ENCODE results near the gene CBX2.
A peak's percentile ranks its signal among the peaks of the same experiment; 100 is the strongest.

The CBX2 gene

GRCh38 chr17:79796763-79797491, 19.0 kb downstream of the CBX2 start, which contains the start of gene CBX8:
Gene CBX8, minus strand, starts transcription at chr17:79797077. Its CDS starts 79 bp downstream, at chr17:79796998.
- H3K4me1 ChIP-seq (ENCODE audit: control insufficient read depth, insufficient read depth, low read length): peaks cover 14% of the 10 kb centered on the region

DNA sequence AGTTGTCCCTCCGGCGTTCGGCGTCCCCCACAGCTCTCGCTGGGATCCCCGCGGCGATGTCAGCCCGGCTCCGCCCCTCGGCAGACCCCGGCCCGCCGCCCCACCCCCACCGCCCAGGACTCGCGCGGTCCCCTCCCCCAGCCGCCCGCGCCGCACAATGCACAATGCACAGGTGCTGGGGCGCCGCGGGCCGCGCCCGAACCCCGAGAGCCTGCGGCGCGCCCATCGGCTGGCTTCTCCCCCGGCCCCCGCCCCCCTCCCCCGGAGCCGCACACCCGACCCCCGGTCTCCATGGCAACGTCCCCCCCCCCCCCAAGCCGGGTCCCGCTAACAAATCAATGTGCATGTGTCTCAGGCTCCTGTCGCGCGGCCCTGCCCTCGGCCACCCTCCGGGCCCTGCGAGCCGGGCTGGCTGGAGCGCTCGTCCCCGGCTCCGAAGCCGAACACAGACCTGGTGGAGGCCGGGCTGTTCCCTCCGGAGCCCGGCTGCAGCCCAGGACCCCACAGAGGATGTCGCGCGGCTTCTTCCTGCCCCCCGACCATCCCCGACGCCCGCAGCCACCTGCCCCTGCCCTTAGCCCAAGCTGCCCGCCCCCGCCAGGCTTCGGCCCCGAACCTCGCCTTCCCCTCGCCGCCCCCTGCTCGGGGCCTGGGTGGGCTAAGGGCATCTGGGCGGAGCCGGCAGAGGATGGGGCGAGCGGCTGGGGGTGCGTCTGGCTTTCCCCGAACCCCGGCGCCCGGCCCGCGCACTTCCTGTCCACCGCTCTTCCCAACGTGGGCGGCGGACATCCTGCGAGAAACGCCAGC, 19.7 kb downstream of the CBX2 start:
- H3K9ac ChIP-seq (ENCODE audit: low read length): no peak overlapping the region
- H3K36me3 ChIP-seq (ENCODE audit: control insufficient read depth, insufficient read depth, low read length): no peaks in the 10 kb centered on the region
- H3K27ac ChIP-seq (ENCODE audit: low read depth, low read length): peak overlapping the region; percentile 32
- peaks cover 53% of the 10 kb centered on the region for H3K27me3 ChIP-seq (ENCODE audit: control insufficient read depth, insufficient read depth, low read length)
- H3K4me3 ChIP-seq (ENCODE audit: low read length): peak overlapping the region; percentile 48
- H3K4me1 ChIP-seq (ENCODE audit: control insufficient read depth, insufficient read depth, low read length): peaks cover 14% of the 10 kb centered on the region

More at GRCh38 chr17:79796763-79797491, 19.0 kb downstream of the CBX2 start, which contains the start of gene CBX8:
- Histone ChIP-seq H3K9ac (ENCODE audit: low read length) (peak within 1 kb of the TSS; percentile 40), H3K27me3 (ENCODE audit: control insufficient read depth, insufficient read depth, low read length) (peaks cover 50% of the 10 kb centered on the region), H3K36me3 (ENCODE audit: control insufficient read depth, insufficient read depth, low read length) (no peaks in the 10 kb centered on the region), H3K27ac (ENCODE audit: low read depth, low read length) (peak within 1 kb of the TSS; percentile 72), H3K4me3 (ENCODE audit: low read length) (peak within 1 kb of the TSS; percentile 85)

DNA sequence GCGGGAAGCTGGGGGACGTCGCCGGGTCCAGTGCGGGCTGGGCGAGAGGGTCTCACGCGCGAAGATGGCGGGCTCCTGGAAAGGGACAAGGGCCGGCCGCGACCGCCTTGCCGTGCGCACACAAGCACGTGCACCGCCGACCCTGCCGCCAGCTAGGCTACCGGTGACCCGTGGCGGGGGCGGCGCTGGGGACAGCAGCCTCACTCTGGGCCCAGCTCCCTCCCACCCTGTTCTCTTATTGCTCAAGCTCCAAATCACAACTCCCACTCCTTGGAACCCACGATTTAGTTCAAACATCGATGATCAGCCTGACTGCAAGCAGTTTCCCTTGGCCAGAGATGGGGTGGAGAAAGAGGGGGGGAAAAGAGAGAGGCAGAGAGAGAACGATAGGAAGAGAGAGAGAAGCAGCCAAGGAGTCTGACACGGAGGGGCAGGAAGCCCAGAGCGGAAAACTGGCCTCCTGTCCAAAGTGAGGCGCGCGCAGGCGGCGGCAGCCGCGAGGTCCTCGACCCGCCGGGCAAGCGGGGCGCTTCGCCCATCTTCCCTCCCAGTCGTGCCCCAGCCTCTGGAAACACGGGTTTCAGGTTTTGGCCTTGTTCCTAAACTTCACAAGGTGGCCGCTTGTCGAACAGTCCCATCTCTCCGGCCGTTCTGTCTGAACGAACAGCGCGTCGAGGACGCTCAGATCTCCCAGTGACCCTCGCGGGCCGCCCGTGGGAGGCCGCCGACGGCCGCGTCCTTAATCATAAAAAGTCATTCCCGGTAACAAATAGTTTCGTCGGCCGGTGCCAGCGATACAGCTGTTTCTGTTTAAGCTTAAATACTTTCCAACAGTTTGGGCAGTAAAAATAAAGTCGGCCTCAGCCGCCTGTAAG, 20.6 kb downstream of the CBX2 start:
- no peak overlapping the region for H3K27ac ChIP-seq (ENCODE audit: low read depth, low read length)
- peaks cover 10% of the 10 kb centered on the region for H3K4me1 ChIP-seq (ENCODE audit: control insufficient read depth, insufficient read depth, low read length)
- no peak overlapping the region for H3K9ac ChIP-seq (ENCODE audit: low read length)
- H3K27me3 ChIP-seq (ENCODE audit: control insufficient read depth, insufficient read depth, low read length): peaks cover 58% of the 10 kb centered on the region
- H3K4me3 ChIP-seq (ENCODE audit: low read length): peak overlapping the region; percentile 48
- no peaks in the 10 kb centered on the region for H3K36me3 ChIP-seq (ENCODE audit: control insufficient read depth, insufficient read depth, low read length)

DNA sequence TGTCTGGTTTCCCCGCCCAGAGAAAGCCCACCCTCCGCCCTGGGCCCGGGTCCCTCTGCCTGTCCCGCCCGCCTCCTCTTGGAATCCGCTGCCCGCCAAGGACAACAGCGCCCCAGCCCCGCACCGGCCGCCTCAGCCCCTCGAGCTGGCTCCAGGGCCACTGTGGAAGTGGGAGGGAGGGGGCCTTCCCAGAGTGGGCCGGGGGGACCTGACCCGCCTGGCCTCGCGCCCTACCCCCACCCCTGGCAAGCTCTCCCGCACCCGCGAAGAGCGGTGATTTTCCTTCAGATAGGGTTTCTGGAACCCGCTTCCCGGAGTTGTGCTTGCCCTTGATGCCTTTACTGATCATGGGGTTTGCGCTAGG, 21.2 kb downstream of the CBX2 start:
- Histone ChIP-seq H3K4me1 (ENCODE audit: control insufficient read depth, insufficient read depth, low read length) (peaks cover 7% of the 10 kb centered on the region), H3K9ac (ENCODE audit: low read length) (no peak overlapping the region), H3K36me3 (ENCODE audit: control insufficient read depth, insufficient read depth, low read length) (no peaks in the 10 kb centered on the region), H3K4me3 (ENCODE audit: low read length) (no peak overlapping the region), H3K27me3 (ENCODE audit: control insufficient read depth, insufficient read depth, low read length) (peaks cover 64% of the 10 kb centered on the region), H3K27ac (ENCODE audit: low read depth, low read length) (no peak overlapping the region)

GRCh38 chr17:79799538-79800324, 21.8 kb downstream of the CBX2 start:
- H3K36me3 ChIP-seq (ENCODE audit: control insufficient read depth, insufficient read depth, low read length): no peaks in the 10 kb centered on the region
- no peak overlapping the region for H3K9ac ChIP-seq (ENCODE audit: low read length)
- no peak overlapping the region for H3K27ac ChIP-seq (ENCODE audit: low read depth, low read length)
- H3K4me3 ChIP-seq (ENCODE audit: low read length): no peak overlapping the region
- peaks cover 7% of the 10 kb centered on the region for H3K4me1 ChIP-seq (ENCODE audit: control insufficient read depth, insufficient read depth, low read length)
- peaks cover 70% of the 10 kb centered on the region for H3K27me3 ChIP-seq (ENCODE audit: control insufficient read depth, insufficient read depth, low read length)

- Histone ChIP-seq H3K4me1 (ENCODE audit: control insufficient read depth, insufficient read depth, low read length) (peaks cover 7% of the 10 kb centered on the region), H3K9ac (ENCODE audit: low read length) (no peak overlapping the region), H3K27me3 (ENCODE audit: control insufficient read depth, insufficient read depth, low read length) (peaks cover 77% of the 10 kb centered on the region), H3K4me3 (ENCODE audit: low read length) (peak overlapping the region; percentile 24), H3K27ac (ENCODE audit: low read depth, low read length) (no peak overlapping the region), H3K36me3 (ENCODE audit: control insufficient read depth, insufficient read depth, low read length) (no peaks in the 10 kb centered on the region)
Measured at GRCh38 chr17:79800325-79801155, 22.6 kb downstream of the CBX2 start.

DNA sequence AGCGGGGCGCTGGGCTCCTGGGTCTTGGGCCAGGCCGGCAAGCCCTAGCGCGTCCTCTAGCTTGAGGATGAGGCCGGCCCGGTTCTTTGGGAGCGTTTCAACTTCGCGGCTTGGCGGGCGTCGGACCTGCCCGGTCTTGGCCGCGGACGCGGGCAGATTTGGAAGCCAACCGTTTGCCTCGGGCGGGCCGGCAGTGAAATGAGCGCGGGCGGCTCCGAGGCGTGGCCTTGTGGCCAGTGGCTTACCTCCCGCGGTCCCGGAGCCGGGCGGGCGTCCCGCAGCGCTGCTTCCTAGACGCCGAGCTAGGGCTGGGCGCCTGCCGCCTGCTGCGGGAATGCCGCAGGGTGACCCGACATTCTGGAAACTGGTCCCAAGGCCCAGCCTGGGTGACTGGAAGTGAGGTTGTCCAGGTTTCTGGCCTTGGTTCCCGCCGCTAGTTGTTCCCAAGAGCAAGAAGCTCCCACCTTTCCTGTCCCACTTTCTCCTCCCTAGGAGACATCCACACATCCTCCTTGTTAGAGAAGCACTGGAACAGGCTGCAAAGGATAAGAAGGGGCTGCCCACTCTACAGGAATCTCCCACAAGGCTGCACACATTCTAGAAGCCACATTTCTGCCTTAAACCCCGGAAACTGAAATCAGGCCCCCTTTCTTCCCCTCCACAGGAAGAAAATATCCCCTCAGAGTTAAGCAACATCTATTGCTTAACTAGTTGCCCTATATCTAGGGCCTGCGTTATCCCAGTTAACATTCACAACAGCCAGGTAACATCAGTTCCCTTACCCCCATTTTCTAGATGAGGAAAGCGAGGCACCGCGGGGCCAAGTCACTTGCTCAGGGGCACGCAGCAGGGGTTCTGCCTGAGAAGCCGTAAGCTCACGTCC, 23.4 kb downstream of the CBX2 start:
- no peak overlapping the region for H3K4me3 ChIP-seq (ENCODE audit: low read length)
- H3K27me3 ChIP-seq (ENCODE audit: control insufficient read depth, insufficient read depth, low read length): peaks cover 84% of the 10 kb centered on the region
- H3K27ac ChIP-seq (ENCODE audit: low read depth, low read length): no peak overlapping the region
- no peaks in the 10 kb centered on the region for H3K36me3 ChIP-seq (ENCODE audit: control insufficient read depth, insufficient read depth, low read length)
- H3K9ac ChIP-seq (ENCODE audit: low read length): no peak overlapping the region
- H3K4me1 ChIP-seq (ENCODE audit: control insufficient read depth, insufficient read depth, low read length): peaks cover 5% of the 10 kb centered on the region

- Histone ChIP-seq H3K27me3 (ENCODE audit: control insufficient read depth, insufficient read depth, low read length) (peaks cover 92% of the 10 kb centered on the region), H3K36me3 (ENCODE audit: control insufficient read depth, insufficient read depth, low read length) (no peaks in the 10 kb centered on the region), H3K4me1 (ENCODE audit: control insufficient read depth, insufficient read depth, low read length) (peaks cover 5% of the 10 kb centered on the region), H3K9ac (ENCODE audit: low read length) (no peak overlapping the region), H3K27ac (ENCODE audit: low read depth, low read length) (no peak overlapping the region), H3K4me3 (ENCODE audit: low read length) (no peak overlapping the region)
Measured at GRCh38 chr17:79802039-79802735, 24.2 kb downstream of the CBX2 start.

GRCh38 chr17:79802736-79803420, 24.9 kb downstream of the CBX2 start:
- H3K27me3 ChIP-seq (ENCODE audit: control insufficient read depth, insufficient read depth, low read length): peaks cover 97% of the 10 kb centered on the region
- no peak overlapping the region for H3K27ac ChIP-seq (ENCODE audit: low read depth, low read length)
- H3K4me1 ChIP-seq (ENCODE audit: control insufficient read depth, insufficient read depth, low read length): peaks cover 5% of the 10 kb centered on the region
- H3K9ac ChIP-seq (ENCODE audit: low read length): no peak overlapping the region
- no peaks in the 10 kb centered on the region for H3K36me3 ChIP-seq (ENCODE audit: control insufficient read depth, insufficient read depth, low read length)
- H3K4me3 ChIP-seq (ENCODE audit: low read length): no peak overlapping the region

Data from rectal smooth muscle tissue (tissue), 1 donor.